ENCODE measurements around the gene CEP250.

- TF ChIP-seq CTCF (IDR thresholded peaks at IDR 0.05) (no peak), EZH2 (IDR thresholded peaks at IDR 0.05) (no peak), EZH2phosphoT487 (IDR thresholded peaks at IDR 0.05) (no peak)
These were observed 53.3 kb downstream of the CEP250 start for GRCh38 chr20:35508493-35509218.

Measured in neural progenitor cell (in vitro differentiated cells).